Measurements from ENCODE around the gene ASCL5. TPM values are rescaled to one million over a fixed set of nuclear protein-coding genes. Genes with fewer than 3 reads are reported as not detected.

ASCL5 gene
- polyA plus RNA-seq, 3 donors from 2014 or later: 0.11 TPM; not detected in 2

DNA sequence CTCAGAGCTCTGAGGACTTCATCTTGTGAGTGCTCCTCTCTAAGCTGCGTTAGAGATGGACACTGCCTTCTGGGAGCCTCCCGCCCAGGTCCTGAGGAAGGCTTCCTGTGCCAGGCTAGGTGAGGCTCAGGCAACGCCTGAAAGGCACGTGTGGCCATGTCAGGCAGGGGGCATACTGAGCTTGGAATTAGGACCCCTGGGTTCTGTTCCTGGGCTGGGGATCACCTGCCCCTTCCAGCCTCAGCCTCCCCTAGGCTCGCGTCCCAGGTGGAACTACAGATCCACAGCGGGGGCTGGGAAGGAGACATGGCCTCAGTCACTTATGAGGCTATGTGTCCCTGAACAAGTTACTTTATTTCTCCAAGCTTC, 10.0 kb upstream of the ASCL5 start:
- H3K9me3 Mint-ChIP-seq: no peaks in the 10 kb centered on the region

DNA sequence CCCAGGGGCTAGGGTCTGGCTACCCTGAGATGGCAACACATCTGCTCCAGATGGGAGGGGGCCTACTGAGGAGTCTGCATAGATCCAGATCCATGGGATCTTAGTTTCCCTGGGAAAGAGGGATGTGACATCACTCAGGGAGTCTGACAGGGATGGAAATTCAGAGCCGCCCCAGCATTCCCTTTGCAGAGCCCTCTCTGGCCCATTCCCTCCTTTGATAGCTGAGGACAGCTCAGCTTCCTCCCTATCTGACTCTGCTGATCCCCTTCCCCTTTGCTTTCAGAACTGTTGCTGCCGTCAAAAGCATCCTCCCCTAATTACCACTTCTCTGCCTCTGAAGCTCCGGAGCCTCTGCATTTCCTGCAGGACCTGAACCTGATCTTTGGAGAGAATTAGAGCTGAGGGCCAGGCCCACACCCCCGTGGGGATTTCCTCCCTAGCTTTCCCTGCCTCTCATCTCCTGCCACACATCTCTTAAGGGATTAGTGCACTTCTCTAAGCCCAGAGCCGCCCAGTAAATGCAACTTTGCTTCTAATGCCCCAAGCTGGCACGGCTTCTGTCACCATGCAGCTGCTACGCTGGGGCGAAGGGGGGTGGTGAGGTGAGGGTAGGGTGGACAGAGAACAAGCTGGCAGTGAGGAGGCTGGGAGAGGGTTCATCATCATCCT, 9.5 kb upstream of the ASCL5 start:
- H3K4me1 Mint-ChIP-seq: no peaks in the 10 kb centered on the region
- H3K27ac Mint-ChIP-seq: no peak overlapping the region
- H3K9me3 Mint-ChIP-seq: no peaks in the 10 kb centered on the region
- H3K36me3 Mint-ChIP-seq: peaks cover 3 to 13% (median 5%) of the 10 kb centered on the region in 3 donors
- no peak overlapping the region for H3K4me3 Mint-ChIP-seq
- no peak for DNase-seq
- no peaks in the 10 kb centered on the region for H3K27me3 Mint-ChIP-seq (ENCODE audit: low read depth in 3 of 3)

More for the DNA sequence above, 10.0 kb upstream of the ASCL5 start:
- no peak for DNase-seq
- Mint-ChIP-seq H3K27ac (no peak overlapping the region), H3K4me1 (no peaks in the 10 kb centered on the region), H3K4me3 (no peak overlapping the region), H3K27me3 (ENCODE audit: low read depth in 3 of 3) (no peaks in the 10 kb centered on the region), H3K36me3 (peaks cover 3 to 16% (median 5%) of the 10 kb centered on the region in 3 donors)

DNA sequence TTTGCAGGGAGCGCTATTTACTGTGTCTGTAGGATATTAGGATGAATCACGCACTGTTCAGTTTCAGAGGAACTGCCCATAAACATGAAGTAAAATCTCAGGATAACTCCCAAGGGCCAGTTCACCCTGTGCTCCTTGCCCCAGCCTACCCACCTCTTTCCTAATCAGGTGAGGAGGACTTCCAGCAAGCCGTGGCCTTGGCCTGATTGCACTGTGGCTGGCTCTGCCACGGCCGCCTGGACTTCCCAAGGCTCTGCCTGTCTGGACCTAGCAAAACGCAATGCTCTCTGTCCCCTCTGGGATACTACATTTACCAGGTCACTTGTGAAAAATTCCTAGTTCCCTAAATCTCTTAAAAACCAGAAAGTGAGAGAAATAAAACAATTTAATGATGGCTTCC, 7.4 kb upstream of the ASCL5 start:
- no peak overlapping the region for H3K27ac Mint-ChIP-seq
- no peak for DNase-seq

DNA sequence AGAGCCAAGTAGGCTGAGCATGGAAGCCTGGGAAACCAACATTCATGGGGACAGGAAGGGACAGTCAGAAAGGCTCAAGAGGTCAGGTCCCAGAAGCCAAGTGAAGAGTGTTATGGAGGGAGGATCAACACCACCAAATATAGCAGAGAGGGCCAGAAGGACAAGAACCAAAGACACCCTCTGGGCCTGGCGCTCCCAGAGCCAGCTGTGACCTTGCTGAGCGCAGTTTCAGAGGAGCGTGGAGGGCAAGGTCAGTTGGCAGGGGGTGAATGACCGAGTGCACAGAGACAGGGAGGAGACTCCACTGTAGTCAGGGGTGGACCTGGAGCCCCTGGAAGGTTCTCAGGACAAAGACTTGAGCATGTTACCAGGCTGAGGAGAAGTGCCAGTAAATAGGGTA, 4.4 kb upstream of the ASCL5 start:
- H3K36me3 Mint-ChIP-seq: peaks cover 3 to 6% (median 5%) of the 10 kb centered on the region in 3 donors
- no peaks in the 10 kb centered on the region for H3K9me3 Mint-ChIP-seq

More for the DNA sequence above, 7.4 kb upstream of the ASCL5 start:
- H3K4me3 Mint-ChIP-seq: no peak overlapping the region
- H3K4me1 Mint-ChIP-seq: no peaks in the 10 kb centered on the region
- H3K27me3 Mint-ChIP-seq (ENCODE audit: low read depth in 3 of 3): no peaks in the 10 kb centered on the region
- H3K36me3 Mint-ChIP-seq: peaks cover 3 to 6% (median 5%) of the 10 kb centered on the region in 3 donors
- no peaks in the 10 kb centered on the region for H3K9me3 Mint-ChIP-seq

DNA sequence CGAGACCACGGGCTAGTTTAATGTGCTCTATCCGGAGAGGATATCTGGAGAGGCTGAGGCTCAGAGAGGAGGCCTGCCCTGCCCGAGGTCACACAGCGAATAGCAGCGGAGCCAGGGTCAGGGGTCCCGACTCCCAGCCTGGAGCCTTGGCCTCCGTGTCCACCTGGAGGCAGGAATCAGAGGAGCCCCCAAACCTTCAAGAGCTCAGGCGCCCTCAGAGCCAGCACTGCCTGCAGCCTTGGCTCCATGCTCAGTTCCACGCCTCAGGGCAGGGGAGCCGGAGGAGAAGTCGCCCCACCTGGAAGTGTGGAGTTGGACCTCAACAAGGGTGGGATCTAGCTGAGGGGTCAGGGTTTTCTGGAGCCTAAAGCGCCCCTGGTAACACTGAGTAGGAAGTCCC, 2.0 kb upstream of the ASCL5 start:
- no peak for DNase-seq
- Mint-ChIP-seq H3K4me3 (no peak overlapping the region), H3K36me3 (peaks cover 0 to 5% (median 3%) of the 10 kb centered on the region in 3 donors)

More for the DNA sequence above, 4.4 kb upstream of the ASCL5 start:
- H3K4me1 Mint-ChIP-seq: no peaks in the 10 kb centered on the region
- H3K4me3 Mint-ChIP-seq: no peak overlapping the region
- H3K27me3 Mint-ChIP-seq (ENCODE audit: low read depth in 3 of 3): no peaks in the 10 kb centered on the region
- H3K27ac Mint-ChIP-seq: no peak overlapping the region
- no peak for DNase-seq

DNA sequence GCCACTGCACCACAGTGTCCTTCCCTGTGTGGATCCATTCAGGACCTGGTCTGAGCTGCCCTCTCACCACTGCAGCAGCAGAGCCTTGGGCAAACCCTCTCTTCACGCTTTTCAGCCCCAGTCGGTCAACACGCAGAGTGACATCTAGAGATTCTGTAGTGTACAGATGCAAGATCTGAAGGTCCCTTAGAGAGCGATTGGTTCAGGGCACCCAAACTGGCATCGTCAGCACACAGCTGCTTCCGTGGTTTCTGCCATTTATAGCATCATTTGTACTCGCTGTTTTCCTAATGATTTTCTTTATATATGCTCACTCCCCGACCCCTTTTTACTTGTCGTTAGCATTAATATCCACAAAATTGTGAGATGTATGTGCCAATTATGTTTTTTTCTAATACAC, 1.5 kb upstream of the ASCL5 start:
- DNase-seq: no peak
- peaks cover 0 to 2% (median 0%) of the 10 kb centered on the region in 3 donors for H3K27me3 Mint-ChIP-seq (ENCODE audit: low read depth in 3 of 3)

More for the DNA sequence above, 2.0 kb upstream of the ASCL5 start:
- H3K9me3 Mint-ChIP-seq: no peaks in the 10 kb centered on the region
- H3K4me1 Mint-ChIP-seq: no peaks in the 10 kb centered on the region
- no peak overlapping the region for H3K27ac Mint-ChIP-seq
- H3K27me3 Mint-ChIP-seq (ENCODE audit: low read depth in 3 of 3): peaks cover 0 to 2% (median 0%) of the 10 kb centered on the region in 3 donors

DNA sequence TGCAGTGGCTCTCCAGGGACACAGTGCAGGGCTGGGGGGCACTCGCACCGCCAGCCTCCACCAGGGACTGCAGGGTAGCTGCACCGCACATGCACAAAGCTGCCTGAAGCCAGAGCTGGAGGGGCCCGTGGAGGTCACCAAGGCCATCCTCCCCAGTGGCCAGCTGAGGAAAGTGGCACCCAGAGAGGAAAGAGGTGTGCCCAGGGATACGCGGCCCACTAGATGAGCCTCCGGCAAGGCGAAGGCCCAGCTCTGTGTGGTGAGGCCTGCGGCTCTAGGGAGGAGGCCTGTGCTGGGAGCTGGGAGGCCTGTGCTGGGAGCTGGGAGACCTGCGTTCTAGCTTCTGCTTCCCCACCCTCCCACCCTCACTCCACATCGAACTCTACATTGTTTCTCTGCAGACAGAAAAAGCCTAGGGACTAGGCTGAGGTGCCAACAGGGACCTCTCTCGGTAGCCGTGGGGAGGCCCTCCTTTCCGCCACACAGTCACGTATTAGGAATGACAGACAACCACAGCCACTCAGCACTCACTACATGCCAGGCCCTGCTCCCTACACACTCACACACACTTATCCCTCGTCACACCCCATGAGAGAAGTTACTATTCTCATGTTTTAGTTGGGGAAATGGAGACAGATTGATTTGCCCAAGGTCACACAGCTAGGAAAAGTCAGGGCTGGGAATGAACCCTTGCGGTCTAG, 921 bp upstream of the ASCL5 start:
- no peak overlapping the region for H3K27ac Mint-ChIP-seq

More for the DNA sequence above, 1.5 kb upstream of the ASCL5 start:
- Mint-ChIP-seq H3K4me1 (no peaks in the 10 kb centered on the region), H3K4me3 (no peak overlapping the region), H3K36me3 (peaks cover 0 to 5% (median 3%) of the 10 kb centered on the region in 3 donors), H3K27ac (no peak overlapping the region), H3K9me3 (no peaks in the 10 kb centered on the region)

DNA sequence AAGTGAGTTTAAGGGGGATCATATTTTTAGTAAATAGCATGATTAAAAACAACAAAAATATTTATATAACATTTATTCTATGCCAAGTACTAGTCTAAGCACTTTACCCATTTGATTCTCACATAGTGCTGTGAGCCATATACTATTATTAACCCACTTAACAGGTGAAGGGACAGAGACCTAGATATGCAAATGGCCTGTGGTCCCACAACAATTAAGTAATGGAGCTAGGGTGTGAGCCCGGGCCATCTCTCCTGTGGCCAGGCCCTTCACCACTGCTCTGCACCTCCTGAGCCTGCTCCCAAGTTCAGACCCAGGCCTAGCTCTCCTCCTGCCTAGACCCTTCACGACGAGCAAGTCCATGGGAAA, 537 bp downstream of the ASCL5 start:
- H3K27me3 Mint-ChIP-seq (ENCODE audit: low read depth in 3 of 3): peaks cover 2 to 6% (median 4%) of the 10 kb centered on the region in 3 donors
- no peaks in the 10 kb centered on the region for H3K4me1 Mint-ChIP-seq
- H3K36me3 Mint-ChIP-seq: no peaks in the 10 kb centered on the region
- H3K27ac Mint-ChIP-seq: no peak overlapping the region
- DNase-seq: no peak
- H3K9me3 Mint-ChIP-seq: no peaks in the 10 kb centered on the region
- H3K4me3 Mint-ChIP-seq: no peak overlapping the region

More for the DNA sequence above, 921 bp upstream of the ASCL5 start:
- Mint-ChIP-seq H3K9me3 (no peaks in the 10 kb centered on the region), H3K4me3 (no peak overlapping the region), H3K36me3 (peaks cover 0 to 4% (median 3%) of the 10 kb centered on the region in 3 donors), H3K4me1 (no peaks in the 10 kb centered on the region), H3K27me3 (ENCODE audit: low read depth in 3 of 3) (peaks cover 0 to 4% (median 0%) of the 10 kb centered on the region in 3 donors)
- no peak for DNase-seq

DNA sequence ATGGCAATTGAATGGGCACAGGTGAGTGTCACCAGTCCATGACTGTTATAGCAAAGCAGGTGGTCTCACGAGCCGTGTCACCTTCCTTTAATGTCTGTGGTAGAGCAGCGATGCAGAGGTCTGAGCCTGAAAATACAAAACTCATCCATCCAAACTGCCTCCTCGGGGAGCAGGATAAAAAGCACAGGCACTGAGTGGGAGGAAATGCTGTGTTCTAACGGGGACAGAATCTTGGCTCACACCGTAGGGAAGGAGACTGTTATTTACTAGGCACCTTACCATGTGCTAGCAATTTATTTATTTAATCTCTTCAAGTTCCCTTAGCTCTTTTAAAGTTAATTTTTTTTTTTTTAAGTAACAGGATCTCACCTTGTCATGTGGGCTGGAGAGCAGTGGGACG, 1.2 kb downstream of the ASCL5 start:
- Mint-ChIP-seq H3K27me3 (ENCODE audit: low read depth in 3 of 3) (peaks cover 2 to 12% (median 4%) of the 10 kb centered on the region in 3 donors), H3K9me3 (no peaks in the 10 kb centered on the region), H3K4me1 (no peaks in the 10 kb centered on the region), H3K36me3 (no peaks in the 10 kb centered on the region), H3K27ac (no peak overlapping the region), H3K4me3 (no peak overlapping the region)
- DNase-seq: no peak

DNA sequence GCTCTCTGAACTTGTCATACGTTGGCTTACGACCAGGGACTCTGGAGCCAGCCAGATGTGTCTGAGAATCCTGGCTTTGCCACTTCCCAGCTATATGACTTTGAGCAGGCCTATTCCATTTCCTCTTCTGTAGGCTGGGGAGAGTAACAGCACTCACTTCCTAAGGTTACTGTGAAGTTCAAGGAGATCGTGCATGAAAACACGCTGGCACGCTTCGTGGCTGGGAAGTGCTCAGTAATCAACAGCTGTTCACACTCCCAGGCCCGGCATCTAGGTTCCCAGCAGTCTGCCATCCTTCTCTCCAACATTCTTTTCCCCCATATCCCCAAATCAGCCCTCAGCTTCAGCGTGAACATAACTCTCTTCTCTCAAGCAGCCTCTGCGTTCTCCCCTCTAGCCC, 2.0 kb downstream of the ASCL5 start:
- Mint-ChIP-seq H3K27me3 (ENCODE audit: low read depth in 3 of 3) (peaks cover 2 to 12% (median 4%) of the 10 kb centered on the region in 3 donors), H3K9me3 (no peaks in the 10 kb centered on the region), H3K36me3 (no peaks in the 10 kb centered on the region), H3K27ac (no peak overlapping the region), H3K4me3 (no peak overlapping the region), H3K4me1 (no peaks in the 10 kb centered on the region)
- DNase-seq: no peak

DNA sequence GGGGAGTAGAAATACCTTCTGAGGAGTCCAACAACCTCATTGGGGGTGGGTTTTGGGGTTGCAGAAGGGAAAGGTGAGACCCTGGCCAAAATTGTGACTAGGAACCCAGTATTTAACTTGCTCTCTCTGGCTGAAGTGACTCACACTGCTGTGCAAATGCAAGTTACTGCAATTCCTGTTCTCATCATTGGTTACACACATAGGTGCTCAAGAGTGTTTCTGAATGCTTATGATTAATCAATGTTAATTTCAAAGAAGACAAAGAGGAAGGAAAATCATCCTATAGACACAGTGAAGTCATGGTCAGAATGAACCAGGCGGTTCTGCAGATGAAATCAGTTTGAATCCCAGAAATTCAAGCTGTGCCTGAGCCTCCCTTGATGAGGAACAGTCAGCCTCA, 3.1 kb downstream of the ASCL5 start:
- H3K27me3 Mint-ChIP-seq (ENCODE audit: low read depth in 3 of 3): peaks cover 4 to 14% (median 5%) of the 10 kb centered on the region in 3 donors
- no peaks in the 10 kb centered on the region for H3K36me3 Mint-ChIP-seq
- H3K4me1 Mint-ChIP-seq: no peaks in the 10 kb centered on the region
- no peak for DNase-seq
- H3K4me3 Mint-ChIP-seq: no peak overlapping the region
- no peak overlapping the region for H3K27ac Mint-ChIP-seq
- no peaks in the 10 kb centered on the region for H3K9me3 Mint-ChIP-seq

DNA sequence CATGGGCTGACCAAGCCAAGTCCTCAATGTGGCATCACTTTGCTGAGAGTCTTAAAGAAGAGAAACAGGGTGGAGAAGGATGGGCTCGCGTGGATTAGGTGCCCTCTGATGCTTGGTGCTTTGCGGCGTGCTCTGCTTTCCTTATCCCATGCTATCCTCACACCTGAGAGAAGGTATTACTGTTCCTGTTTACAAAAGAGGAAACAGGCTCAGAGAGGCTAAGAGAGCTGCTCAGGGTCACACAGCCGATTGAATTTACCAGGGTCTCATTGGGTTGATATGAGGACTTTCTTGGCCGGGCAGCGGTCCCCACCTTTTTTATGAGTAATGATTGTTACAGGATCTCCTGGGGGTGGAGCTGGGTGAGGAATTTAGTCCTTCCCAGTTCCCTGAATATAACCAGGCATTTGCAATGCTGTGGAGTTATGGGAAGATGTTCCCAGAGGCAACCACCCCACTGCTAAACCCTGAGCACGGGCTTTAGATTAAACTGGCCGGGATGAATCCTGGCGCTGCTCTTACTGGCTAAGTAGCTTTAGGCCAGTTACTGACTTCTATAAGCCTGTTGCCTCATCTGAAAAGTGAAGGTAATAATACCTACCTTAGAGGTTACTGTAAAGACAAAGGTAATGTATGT, 4.5 kb downstream of the ASCL5 start:
- H3K27me3 Mint-ChIP-seq (ENCODE audit: low read depth in 3 of 3): peaks cover 4 to 14% (median 5%) of the 10 kb centered on the region in 3 donors
- DNase-seq: no peak
- H3K36me3 Mint-ChIP-seq: no peaks in the 10 kb centered on the region
- H3K9me3 Mint-ChIP-seq: no peaks in the 10 kb centered on the region
- no peak overlapping the region for H3K4me3 Mint-ChIP-seq
- H3K4me1 Mint-ChIP-seq: no peaks in the 10 kb centered on the region
- H3K27ac Mint-ChIP-seq: no peak overlapping the region

DNA sequence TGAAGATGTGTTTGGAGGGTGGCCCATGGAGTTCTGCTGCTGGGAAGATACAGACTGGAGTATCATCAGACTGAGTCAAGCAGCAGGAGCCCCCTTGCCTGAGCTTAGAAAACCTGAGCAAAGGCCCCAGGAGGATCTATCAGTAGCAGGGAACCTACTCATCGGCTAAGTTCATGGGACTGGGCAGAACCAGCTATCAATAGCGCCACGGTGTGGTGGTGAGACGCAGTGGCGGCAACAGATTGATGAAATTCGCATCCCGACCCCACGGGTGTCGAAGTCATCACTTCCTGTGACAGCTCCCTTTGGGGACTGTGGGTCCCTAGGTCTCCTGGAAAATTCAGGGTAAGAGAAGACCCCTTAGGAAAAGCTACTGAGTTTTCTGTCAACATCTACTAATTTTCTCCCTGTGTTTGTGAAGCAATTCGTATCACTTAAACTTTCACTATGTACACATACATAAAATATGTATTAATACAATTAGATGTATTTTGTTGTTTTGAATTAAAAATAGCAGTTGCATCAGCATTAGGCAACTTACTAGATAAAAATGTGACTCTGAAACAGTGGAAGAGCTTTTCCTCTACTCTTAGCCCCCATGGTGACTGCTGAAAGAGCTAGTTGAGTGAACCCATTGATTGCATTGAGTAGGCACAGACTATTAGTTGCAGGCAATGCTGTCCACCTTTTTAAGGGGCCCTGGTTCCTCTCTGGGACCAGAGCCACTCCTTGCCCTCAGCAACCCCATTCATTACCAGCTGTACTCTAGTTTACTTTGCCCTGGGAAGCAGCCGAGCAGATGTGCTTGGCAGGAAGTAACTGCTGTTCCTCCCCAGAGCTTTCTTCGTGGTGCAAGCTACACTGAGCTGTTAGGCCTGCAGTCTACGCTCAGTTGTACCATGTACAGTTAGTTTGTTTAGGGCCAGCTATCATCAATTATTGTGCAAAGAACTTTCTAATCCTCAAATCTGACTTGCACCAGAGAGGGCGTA, 7.5 kb downstream of the ASCL5 start:
- H3K4me1 Mint-ChIP-seq: peaks cover under 1 to 1% of the 10 kb centered on the region in 2 donors
- no peaks in the 10 kb centered on the region for H3K36me3 Mint-ChIP-seq
- H3K9me3 Mint-ChIP-seq: no peaks in the 10 kb centered on the region
- no peak overlapping the region for H3K4me3 Mint-ChIP-seq
- DNase-seq: peak; percentile 3 to 34 (median 15)
- H3K27ac Mint-ChIP-seq: no peak overlapping the region
- H3K27me3 Mint-ChIP-seq (ENCODE audit: low read depth in 3 of 3): peaks cover 5 to 12% (median 11%) of the 10 kb centered on the region in 3 donors
